Endothelial cell of umbilical vein (primary cell): ENCODE data around the gene CCSER1.

Experiments
- JUN ChIP-seq: IDR thresholded peaks from 2 replicates; pipeline ENCODE4 v1.6.1; 2011; ENCODE audit warnings: borderline replicate concordance, low read depth; ENCODE audit not compliant: insufficient read length, insufficient read depth
- POLR2A ChIP-seq: IDR thresholded peaks from 2 replicates; pipeline ENCODE4 v1.6.1; 2012; ENCODE audit warnings: low read depth, mild to moderate bottlenecking, control low read depth, low read length
- TF ChIP-seq, protein P1 (sequence below), 2 donors: IDR thresholded peaks; 1 replicate in 1 of 2; 2 replicates in 1 of 2; pipeline ENCODE4 v1.5.1; 2011; ENCODE audit warnings: low read length in 2 of 2, mild to moderate bottlenecking in 2 of 2, moderate library complexity in 2 of 2, control low read depth in 1 of 2, inconsistent platforms in 1 of 2, low read depth in 1 of 2; ENCODE audit not compliant: insufficient read depth in 1 of 2; ENCODE audit errors: extremely low read depth in 1 of 2
- TF ChIP-seq, protein P2 (sequence below): IDR thresholded peaks from 2 replicates; pipeline ENCODE4 v1.6.1; 2011; ENCODE audit not compliant: insufficient read depth, insufficient read length

DNA sequence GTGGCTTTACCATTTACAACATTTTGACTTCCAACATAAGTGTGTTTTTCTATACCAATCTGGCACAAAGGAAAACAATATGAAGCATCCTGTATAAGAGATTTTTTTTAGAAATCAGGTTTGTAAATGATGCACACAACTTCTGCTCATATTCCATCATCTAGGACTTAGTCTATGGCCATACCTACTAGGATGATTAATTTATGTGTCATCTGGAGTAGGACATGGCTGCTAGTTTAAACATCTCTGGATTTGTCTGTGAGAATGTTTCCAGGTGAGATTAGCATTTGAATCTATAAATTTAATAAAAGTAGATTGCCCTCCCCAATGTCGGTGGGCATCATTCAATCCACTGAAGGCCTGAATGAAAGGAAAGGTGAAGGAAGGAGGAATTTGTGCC lies 1493.8 kb downstream of the CCSER1 start:
- TF ChIP-seq, protein P1, sequence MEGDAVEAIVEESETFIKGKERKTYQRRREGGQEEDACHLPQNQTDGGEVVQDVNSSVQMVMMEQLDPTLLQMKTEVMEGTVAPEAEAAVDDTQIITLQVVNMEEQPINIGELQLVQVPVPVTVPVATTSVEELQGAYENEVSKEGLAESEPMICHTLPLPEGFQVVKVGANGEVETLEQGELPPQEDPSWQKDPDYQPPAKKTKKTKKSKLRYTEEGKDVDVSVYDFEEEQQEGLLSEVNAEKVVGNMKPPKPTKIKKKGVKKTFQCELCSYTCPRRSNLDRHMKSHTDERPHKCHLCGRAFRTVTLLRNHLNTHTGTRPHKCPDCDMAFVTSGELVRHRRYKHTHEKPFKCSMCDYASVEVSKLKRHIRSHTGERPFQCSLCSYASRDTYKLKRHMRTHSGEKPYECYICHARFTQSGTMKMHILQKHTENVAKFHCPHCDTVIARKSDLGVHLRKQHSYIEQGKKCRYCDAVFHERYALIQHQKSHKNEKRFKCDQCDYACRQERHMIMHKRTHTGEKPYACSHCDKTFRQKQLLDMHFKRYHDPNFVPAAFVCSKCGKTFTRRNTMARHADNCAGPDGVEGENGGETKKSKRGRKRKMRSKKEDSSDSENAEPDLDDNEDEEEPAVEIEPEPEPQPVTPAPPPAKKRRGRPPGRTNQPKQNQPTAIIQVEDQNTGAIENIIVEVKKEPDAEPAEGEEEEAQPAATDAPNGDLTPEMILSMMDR (IDR thresholded peaks at IDR 0.05; ENCODE audit: extremely low read depth in 1 of 2, insufficient read depth in 1 of 2, low read depth in 1 of 2, low read length in 2 of 2): no peak
- TF ChIP-seq, protein P2, sequence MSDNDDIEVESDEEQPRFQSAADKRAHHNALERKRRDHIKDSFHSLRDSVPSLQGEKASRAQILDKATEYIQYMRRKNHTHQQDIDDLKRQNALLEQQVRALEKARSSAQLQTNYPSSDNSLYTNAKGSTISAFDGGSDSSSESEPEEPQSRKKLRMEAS: no peak
- TF ChIP-seq JUN (no peak), POLR2A (no peak)
